Prostate gland (tissue), 2 donors: ENCODE data around the gene ABCA9. TPM values are rescaled to one million over a fixed set of nuclear protein-coding genes. Genes with fewer than 3 reads are reported as not detected.

Experiments
- DNase-seq: peaks from one replicate; pipeline ENCODE4 v3.0.0-alpha.2; 2019; ENCODE audit warnings: low spot score
- H3K27ac ChIP-seq, 2 donors: fragments of 200-600 bp; sonication (generic); 2 replicates each; pipeline ENCODE4 v1.5.1; 2017 to 2019
- H3K27me3 ChIP-seq: fragments of 200-600 bp; sonication (generic); replicated peaks from 2 replicates; pipeline ENCODE4 v1.5.1; 2019; ENCODE audit not compliant: insufficient read depth
- H3K36me3 ChIP-seq, 2 donors: fragments of 200-600 bp; sonication (generic); 1 replicate in 1 of 2; 2 replicates in 1 of 2; pipeline versions ENCODE4 v1.5.1 to v1.8.1; 2017 to 2019
- H3K4me1 ChIP-seq: fragments of 200-600 bp; sonication (generic); replicated peaks from 2 replicates; pipeline ENCODE4 v1.5.1; 2019
- H3K4me3 ChIP-seq, 2 donors: fragments of 200-600 bp; sonication (generic); 2 replicates each; pipeline ENCODE4 v1.5.1; 2017 to 2019
- H3K9me3 ChIP-seq: fragments of 200-600 bp; sonication (generic); 2 replicates; pipeline ENCODE4 v1.5.1; 2017
- POLR2A ChIP-seq: fragments of 450-650 bp; IDR thresholded peaks from one replicate; pipeline ENCODE4 v1.6.1; 2016; ENCODE audit warnings: antibody characterized with exemption, mild to moderate bottlenecking
- POLR2AphosphoS5 ChIP-seq: sonication (generic); formaldehyde crosslinking; IDR thresholded peaks from one replicate; pipeline ENCODE4 v1.6.1; 2017; ENCODE audit warnings: antibody characterized with exemption
- WGBS: methylation state at CpG from one replicate; pipeline ENCODE4 v1.1.5; 2018; 5-methylcytosine and 5-hydroxymethylcytosine counted together
- intact Hi-C: fragments of 100-400 bp; cut with DNase I; formaldehyde crosslinking; loops from one replicate; pipeline ENCODE4 v1.14.2; 2022
- total RNA-seq, 2 donors: library from RNA; depleted of rRNA; stranded (reverse); fragments of >200 nt; gene quantifications; one replicate each; pipeline ENCODE4 v1.1.0, GENCODE V29; 2016
- TF ChIP-seq, protein P1 (sequence below), 4 experiments: fragments of 200-600 bp in 2 of 4; fragments of 450-650 bp in 2 of 4; sonication (generic) in 2 of 4; IDR thresholded peaks; 1 replicate in 3 of 4; 2 replicates in 1 of 4; pipeline ENCODE4 v1.5.1; 2016 to 2019; ENCODE audit warnings: antibody characterized with exemption in 4 of 4, mild to moderate bottlenecking in 2 of 4, moderate library complexity in 2 of 4

ABCA9 gene
- total RNA-seq, 2 donors from 2014 or later, result 0.41 to 5.6 TPM

DNA sequence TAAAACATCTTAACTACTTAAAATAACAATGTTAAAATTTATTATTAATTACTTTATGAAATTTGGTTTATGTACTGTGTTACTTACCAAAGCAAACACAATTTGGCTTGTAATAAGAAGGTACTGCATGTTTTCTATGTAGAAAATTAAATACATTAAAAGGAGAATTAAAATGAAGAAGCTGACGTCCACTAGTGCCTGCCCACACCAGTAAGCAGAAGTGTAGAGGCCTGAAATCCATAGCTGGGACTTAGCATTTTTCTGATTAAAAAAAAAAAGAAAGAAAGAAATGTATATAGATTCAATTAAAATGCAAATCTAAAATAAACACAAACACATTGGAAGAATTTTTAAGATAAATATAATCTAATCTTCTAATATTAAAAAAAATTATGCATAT is 35.8 kb upstream of the ABCA9 start:
- TF ChIP-seq POLR2A (no peak), POLR2AphosphoS5 (no peak)
- TF ChIP-seq, protein P1, sequence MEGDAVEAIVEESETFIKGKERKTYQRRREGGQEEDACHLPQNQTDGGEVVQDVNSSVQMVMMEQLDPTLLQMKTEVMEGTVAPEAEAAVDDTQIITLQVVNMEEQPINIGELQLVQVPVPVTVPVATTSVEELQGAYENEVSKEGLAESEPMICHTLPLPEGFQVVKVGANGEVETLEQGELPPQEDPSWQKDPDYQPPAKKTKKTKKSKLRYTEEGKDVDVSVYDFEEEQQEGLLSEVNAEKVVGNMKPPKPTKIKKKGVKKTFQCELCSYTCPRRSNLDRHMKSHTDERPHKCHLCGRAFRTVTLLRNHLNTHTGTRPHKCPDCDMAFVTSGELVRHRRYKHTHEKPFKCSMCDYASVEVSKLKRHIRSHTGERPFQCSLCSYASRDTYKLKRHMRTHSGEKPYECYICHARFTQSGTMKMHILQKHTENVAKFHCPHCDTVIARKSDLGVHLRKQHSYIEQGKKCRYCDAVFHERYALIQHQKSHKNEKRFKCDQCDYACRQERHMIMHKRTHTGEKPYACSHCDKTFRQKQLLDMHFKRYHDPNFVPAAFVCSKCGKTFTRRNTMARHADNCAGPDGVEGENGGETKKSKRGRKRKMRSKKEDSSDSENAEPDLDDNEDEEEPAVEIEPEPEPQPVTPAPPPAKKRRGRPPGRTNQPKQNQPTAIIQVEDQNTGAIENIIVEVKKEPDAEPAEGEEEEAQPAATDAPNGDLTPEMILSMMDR (IDR thresholded peaks at IDR 0.05), result no peak
- WGBS, result 67% methylated on average over 1 of the region's 1 CpG
- Histone ChIP-seq H3K9me3 (no peaks in the 10 kb centered on the region), H3K27ac (no peak overlapping the region), H3K4me1 (no peaks in the 10 kb centered on the region), H3K36me3 (no peaks in the 10 kb centered on the region), H3K27me3 (no peaks in the 10 kb centered on the region), H3K4me3 (no peak overlapping the region)
- intact Hi-C loops, result no loop called here
- DNase-seq, result no peak

DNA sequence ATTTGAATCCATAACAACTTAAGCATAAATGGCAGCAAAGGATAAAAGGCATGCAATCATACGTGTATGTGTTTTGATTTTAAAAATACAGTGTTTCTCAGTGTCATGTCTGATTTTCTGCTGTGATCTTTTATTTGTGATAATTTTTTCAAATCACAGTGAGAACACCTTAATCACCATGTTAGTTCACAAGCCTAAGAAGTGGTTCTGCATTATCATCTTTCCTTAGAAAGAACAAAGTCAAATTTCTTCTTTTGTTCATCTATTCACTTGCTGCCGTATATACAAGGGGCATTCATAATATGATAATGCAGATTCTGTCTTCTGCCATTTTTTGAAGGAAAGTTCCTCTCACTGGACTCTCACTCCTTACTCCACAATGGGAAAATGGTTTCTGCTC is 33.3 kb upstream of the ABCA9 start:
- H3K36me3 ChIP-seq, result no peaks in the 10 kb centered on the region
- no peaks in the 10 kb centered on the region for H3K4me1 ChIP-seq
- H3K27ac ChIP-seq, result no peak overlapping the region
- DNase-seq, result no peak
- intact Hi-C loops, result no loop called here
- no peaks in the 10 kb centered on the region for H3K9me3 ChIP-seq
- no peaks in the 10 kb centered on the region for H3K27me3 ChIP-seq
- WGBS, result 87% methylated on average over 2 of the region's 2 CpGs
- TF ChIP-seq POLR2A (no peak), POLR2AphosphoS5 (no peak)
- TF ChIP-seq, protein P1 (IDR thresholded peaks at IDR 0.05), result no peak
- no peak overlapping the region for H3K4me3 ChIP-seq

DNA sequence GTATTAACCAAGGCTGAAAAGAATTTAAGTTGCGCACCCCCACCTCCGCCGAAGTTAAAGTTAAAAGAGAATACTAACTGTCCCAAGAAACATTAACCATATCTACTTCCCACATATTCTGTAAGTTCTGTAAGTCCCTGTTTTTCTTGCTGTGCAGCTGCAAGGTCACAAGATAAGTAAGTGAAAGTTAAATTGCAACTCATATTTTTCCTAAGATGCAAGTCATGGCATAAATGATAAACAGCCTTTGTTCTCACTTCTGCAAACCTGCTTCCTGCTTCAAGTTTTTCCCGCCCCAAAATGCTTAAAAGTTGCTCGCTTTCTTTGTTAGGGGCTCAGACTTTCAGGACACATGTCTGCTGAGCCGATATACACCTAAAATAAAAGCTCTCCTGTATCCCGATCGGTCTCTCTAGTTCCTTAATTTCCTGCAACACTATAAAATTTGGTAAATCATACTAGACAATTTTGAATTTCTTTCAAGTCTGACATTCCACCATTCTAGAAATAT is 32.6 kb upstream of the ABCA9 start:
- WGBS, result 67% methylated on average over 8 of the region's 8 CpGs
- Histone ChIP-seq H3K27ac (no peak overlapping the region), H3K36me3 (no peaks in the 10 kb centered on the region), H3K4me1 (no peaks in the 10 kb centered on the region), H3K4me3 (no peak overlapping the region), H3K9me3 (no peaks in the 10 kb centered on the region), H3K27me3 (no peaks in the 10 kb centered on the region)
- no peak for DNase-seq
- TF ChIP-seq POLR2AphosphoS5, result no peak
- no peak for TF ChIP-seq POLR2A
- TF ChIP-seq, protein P1 (IDR thresholded peaks at IDR 0.05), result no peak
- intact Hi-C loops, result no loop called here

DNA sequence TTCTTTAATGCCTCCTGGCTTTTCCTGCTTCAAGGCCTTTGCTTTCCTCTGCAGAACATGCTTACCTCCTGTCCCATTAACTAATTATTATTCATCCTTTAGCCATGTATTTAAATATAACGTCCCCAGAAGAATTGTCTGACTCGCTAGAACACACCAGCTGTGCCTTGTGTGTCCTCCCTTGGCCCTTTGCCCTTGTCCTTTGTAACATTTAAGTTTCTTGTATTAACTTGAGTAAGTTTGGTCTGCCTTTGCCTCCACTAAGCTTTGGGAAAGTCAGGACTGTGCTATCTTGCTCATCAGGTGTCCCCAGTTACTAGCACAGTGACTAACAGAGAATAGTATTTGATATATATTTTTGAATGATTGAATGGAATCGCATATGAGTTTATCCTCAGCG is 29.6 kb upstream of the ABCA9 start:
- Histone ChIP-seq H3K4me3 (no peak overlapping the region), H3K27me3 (no peaks in the 10 kb centered on the region), H3K36me3 (no peaks in the 10 kb centered on the region), H3K27ac (no peak overlapping the region), H3K4me1 (no peaks in the 10 kb centered on the region), H3K9me3 (no peaks in the 10 kb centered on the region)
- DNase-seq, result no peak
- TF ChIP-seq, protein P1 (IDR thresholded peaks at IDR 0.05), result no peak
- TF ChIP-seq POLR2A (no peak), POLR2AphosphoS5 (no peak)
- intact Hi-C loops, result no loop called here
- 87% methylated on average over 4 of the region's 4 CpGs for WGBS

DNA sequence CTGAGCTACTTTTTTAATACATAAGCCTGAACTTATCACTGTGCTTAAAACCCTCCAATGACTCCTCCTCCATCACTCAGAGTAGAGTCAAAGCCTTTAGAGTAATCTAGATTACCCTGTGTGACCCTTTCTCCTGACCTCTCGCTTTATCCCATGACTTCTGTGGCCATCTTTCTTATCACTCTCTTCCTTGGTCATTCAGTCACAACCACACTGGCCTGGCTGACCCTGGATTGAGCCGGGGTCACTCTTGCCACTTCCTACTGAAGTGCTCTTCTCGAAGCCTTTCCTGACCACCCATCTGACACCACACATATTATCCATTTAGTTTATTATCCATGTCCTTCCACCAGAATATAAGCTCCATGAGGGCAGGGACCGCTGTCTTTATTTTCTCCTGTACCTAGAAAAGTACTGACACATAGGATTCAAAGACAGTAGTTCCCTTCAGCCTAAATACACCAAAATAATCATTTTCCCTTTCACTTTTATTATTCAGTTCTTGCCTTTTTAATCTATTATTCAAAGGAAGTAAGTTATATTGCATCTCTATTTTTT is 28.0 kb upstream of the ABCA9 start:
- H3K27ac ChIP-seq, result no peak overlapping the region
- no peaks in the 10 kb centered on the region for H3K4me1 ChIP-seq
- H3K4me3 ChIP-seq, result no peak overlapping the region
- no peaks in the 10 kb centered on the region for H3K36me3 ChIP-seq
- intact Hi-C loops, result no loop called here
- TF ChIP-seq POLR2AphosphoS5, result no peak
- TF ChIP-seq, protein P1 (IDR thresholded peaks at IDR 0.05), result no peak
- TF ChIP-seq POLR2A, result no peak
- no peaks in the 10 kb centered on the region for H3K9me3 ChIP-seq
- H3K27me3 ChIP-seq, result no peaks in the 10 kb centered on the region
- DNase-seq, result no peak
- 85% methylated on average over 4 of the region's 4 CpGs for WGBS
